ENCODE data around the gene ADAMTSL1.

ADAMTSL1 gene

DNA sequence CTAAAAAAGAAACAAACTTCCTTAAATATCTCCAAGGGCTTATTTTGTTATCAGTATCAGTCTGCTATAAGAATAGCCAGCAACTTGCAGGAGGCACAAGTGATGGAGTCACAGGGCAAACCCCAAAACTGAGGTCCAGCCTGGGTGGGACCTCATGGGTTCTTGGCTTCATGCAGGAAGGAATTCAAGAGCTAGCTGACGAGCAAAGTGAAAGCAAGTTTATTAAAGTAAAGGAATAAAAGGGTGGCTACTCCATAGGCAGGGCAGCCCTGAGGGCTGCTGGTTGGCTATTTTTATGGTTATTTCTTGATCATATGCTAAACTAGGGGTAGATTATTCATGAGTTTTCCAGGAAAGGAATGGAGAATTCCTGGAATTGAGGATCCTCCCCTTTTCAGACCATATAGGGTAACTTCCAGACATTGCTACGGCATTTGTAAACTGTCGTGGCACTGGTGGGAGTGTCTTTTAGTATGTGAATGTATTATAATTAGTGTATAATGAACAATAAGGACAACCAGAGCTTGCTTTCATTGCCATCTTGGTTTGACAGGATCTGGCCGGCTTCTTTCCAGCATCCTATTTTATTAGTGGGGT lies 231.9 kb downstream of the ADAMTSL1 start:
- no peak for ATAC-seq

DNA sequence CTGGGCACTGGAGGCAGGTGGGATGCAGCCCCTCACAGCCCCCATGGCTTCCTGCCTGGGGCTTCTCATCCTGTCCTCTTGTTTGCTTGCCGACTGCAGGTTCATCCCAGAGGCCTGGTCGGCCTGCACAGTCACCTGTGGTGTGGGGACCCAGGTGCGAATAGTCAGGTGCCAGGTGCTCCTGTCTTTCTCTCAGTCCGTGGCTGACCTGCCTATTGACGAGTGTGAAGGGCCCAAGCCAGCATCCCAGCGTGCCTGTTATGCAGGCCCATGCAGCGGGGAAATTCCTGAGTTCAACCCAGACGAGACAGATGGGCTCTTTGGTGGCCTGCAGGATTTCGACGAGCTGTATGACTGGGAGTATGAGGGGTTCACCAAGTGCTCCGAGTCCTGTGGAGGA lies 232.7 kb downstream of the ADAMTSL1 start:
- ATAC-seq, result no peak

DNA sequence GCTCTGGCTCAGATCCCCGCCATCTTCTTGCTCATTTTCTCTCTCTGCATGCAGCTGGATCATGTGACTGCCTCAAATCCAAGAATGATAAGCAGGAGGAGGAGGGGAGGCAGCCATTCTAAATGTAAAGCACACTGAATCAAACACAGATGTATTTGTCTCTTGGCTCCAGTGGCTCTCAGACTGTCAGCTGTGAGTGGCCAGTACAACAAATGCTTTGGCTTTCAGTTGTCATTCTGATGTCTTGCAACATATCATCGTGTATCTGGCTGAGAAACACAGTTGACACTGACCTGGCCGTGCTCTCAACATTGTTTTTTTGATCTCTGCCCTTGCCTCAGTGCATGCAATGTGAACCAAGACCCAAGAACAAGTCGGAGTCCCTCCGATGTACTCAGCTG lies 233.1 kb downstream of the ADAMTSL1 start:
- no peak for ATAC-seq

DNA sequence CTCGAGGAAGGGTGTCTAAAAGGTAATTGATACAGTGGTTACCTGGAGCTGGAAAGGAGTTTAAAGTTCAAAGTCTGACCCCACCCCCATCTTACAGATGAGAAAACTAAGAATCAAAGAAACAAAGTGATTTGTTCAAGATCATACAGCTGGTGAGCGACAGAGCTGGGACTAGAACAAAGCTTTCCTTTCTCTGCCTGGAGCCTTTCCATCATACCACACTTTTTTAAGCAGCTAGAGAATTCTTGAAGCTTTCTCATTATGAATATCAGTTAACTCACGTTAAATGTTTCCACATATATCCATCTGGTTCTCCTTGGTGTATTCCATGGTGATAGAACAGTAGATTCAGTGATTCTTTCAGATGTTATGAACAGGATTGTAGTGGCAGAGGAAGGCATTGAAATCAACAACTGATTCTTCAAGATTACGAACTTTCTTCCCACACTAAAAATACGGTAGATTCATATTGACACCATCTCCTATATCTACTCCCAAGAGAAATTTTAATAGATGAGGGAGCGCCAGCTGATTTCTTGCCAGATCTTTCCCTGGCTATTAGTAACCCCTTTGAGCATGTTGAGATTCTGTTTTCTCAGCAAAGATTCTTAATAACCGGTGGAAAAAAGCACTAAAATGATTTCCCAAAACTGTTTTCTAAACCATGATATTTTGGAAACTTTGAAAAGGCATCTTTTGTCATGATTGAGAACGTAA lies 233.7 kb downstream of the ADAMTSL1 start:
- no peak for ATAC-seq

DNA sequence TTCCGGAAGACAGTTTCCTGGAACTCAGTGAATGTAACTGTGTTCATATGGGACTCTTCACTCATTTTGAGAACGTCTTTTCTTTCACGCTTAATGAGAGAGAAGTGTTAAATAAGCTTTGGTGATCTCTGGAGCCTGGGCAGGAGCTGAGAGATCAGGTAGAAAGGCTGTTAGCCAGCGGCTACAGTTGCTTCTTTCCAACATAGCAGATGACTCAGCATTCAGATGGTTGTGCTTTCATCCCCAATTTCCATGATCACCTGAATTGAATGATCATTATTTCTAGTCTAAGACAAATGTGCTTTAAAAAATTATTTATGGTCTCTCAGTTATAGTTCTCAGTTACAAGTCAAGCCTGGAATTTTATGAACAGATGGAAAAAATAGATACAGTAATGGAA lies 234.5 kb downstream of the ADAMTSL1 start:
- ATAC-seq, result no peak

DNA sequence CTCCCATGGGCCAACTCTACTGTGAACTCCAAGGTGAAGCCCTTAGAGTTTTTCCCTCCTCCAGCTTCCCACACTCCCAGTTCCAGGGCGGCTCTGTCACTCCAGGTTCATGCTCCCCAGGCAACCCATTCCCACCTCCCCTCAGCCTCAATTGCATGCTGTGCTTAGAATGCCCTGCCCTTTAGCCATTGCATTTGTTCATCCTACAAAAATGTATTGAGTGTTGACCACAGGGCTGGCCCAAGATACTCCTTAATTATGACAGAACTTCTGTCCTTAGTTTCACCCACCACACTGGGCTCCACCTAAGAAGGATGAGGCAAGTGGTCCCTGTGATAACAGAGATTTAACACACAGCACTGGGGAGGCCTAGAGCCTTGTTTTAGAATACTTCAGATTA lies 236.1 kb downstream of the ADAMTSL1 start:
- no peak for ATAC-seq

DNA sequence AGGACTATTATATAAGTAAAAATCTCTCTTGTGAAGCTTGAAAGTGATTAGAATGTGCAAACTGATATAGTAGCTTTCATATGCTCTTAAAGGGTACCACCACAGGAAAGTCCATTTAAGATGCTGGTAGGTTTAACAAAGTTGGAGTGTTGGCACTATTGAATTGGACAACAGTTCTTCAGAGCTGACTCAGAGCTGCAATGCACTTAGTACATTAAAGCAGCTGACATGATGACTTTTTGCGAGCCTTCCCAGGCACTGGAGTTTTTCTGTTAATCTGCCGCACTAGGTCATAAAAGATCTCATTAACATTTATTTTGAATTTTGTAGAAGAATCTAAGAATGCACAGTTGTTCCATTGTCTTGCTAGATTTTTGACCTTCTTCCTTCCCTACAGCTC lies 243.8 kb downstream of the ADAMTSL1 start:
- no peak for ATAC-seq

DNA sequence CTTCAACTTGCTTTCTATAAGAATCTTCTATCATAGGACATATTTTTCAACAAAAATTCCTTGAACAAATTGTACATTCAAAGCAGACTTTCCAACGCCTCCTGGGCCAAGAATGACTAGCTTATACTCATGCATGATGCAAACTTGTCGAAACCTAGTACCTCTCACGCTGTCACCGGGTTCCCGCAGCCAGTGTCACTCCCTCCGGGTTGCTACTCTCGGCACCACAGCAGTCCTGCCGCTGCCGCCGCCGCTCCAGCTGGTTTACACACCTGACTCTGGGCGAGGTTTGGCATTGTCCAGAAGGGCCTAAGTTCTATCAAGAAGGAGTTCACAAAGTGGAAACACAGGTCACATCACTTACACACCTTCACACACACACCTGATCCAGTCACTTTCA lies 244.4 kb downstream of the ADAMTSL1 start:
- no peak for ATAC-seq

DNA sequence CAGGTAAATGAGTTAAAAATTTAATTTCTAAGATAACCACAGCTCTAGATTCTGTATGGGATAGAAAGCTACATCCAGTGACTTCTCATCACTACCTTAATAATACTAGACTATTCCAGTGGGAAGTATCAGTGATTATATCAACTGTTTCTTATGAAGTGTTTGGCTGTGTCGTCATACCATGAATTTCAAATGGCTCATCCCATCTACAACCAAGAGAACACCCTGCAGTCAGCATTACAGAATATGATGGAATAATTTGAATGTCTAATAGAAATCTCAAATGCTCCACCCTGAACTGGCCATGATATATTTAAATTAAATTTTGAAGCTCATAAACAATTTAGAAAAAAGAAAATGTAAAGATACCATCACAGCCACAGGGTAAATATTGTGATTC lies 245.0 kb downstream of the ADAMTSL1 start:
- ATAC-seq, result no peak

DNA sequence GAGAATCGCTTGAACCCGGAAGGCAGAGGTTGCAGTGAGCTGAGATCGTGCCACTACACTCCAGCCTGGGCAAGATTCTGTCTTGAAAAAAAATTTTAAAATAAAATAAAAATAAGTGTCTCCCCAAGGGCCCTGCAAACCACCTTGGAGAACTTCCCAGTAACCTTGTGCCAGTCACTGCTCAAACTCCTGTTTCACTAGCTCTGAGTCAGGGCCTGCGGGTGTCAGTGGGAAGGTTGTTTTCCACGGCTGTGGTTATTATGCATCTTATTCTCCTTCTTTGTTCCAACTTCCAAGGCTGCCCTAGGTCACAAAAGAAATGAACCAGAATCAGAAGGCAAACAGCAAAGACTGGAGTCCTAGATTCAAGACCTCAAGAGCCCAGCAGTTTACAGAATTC lies 246.7 kb downstream of the ADAMTSL1 start:
- no peak for ATAC-seq

DNA sequence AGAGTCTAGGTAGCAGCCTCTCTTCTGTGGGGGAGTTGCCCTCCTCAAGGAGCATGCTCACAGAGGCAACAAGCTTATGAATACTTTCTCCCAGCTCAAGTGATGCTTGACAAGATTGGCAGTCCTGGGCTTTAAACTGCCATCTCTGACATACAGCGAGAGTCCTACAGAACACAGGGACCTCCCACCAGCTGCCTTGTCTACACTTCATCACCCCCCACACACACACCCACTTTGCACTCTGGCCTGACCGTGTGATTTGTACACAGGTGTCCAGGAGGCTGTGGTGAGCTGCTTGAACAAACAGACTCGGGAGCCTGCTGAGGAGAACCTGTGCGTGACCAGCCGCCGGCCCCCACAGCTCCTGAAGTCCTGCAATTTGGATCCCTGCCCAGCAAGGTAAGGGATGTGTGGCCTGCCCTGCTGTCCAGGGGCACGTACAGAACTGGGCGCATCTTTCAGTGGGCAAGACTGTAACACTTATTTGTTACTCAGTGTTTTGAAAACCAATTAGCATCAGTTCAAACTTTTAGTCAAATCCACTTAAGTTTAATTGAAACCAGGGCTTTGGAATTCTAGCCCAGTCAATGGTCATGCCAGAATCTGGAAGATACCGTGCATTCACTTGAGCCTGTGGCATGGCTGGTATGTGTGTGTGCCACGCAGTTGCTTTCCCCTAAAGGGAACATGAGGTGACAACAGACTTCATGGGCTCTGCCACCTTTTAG lies 247.5 kb downstream of the ADAMTSL1 start:
- no peak for ATAC-seq

DNA sequence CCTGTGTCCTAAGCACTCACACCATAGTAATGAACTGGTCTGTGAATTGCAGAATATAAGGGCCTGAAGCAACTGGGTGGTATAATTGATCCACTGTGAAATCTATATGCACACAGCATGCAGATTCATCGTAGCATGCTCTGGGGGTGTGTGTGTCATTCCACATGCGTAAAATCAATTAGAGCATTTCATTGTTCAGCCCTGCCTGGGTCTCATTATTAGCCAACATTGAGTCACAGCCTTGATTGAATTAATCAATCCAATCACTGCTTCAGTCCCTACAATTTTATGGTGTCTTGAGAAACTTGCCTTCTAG lies 248.0 kb downstream of the ADAMTSL1 start:
- no peak for ATAC-seq

DNA sequence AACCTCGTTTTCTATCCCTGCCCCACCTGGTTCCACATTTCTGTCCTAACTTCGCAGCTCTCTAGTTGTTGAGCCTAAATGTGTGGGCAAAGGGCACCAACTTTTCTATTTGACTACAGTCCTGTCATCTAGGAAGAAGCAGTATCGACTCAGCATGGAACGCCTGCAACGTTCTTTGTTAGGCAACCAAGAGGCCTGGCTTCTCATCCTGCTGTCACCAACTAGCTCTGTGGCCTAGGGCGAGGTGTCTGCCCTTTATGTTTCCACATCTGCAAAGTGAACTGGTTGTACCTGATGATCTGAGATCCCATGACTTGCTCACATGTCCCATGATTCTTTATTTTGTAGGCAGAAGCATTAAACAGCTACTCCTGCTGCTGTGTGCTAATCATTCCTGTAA lies 248.9 kb downstream of the ADAMTSL1 start:
- ATAC-seq, result no peak

DNA sequence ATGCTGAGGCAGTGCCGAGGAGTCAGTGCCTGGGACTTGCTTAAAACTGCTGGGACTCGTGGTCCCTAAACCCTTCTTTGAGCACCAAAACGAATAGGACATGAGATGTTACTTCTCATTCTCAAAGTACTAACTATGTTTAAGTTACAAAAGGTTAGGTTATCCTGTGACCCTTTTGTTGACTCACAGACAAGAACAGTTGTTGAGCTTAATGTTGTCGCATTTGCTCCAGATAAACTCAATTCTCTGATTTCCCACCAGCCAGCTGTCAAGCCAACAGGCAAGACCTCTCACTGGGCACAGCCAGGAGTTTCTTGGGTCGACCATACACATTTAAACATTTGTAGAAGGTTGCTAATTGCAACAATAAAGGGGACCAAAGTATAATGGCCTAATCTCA lies 249.4 kb downstream of the ADAMTSL1 start:
- ATAC-seq, result no peak

DNA sequence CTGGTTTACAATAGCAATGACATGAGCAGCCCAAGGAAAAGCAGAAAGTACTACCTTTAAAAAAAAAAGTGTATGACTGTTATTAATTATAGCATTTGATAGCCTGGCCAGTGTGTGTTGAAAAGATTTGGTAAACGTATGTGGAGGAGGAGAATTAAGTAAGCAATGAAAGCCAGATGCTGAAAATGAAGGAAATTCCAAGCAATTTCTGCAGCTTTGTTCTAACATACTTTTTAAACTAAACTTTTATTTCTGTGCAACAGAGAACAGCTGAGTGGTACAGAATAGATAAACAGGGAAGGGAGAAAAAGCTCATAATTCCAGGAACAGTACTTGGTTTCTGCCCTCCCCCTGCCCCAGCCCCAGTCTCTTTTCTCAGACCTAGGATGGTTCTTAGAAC lies 252.6 kb downstream of the ADAMTSL1 start:
- ATAC-seq, result no peak

DNA sequence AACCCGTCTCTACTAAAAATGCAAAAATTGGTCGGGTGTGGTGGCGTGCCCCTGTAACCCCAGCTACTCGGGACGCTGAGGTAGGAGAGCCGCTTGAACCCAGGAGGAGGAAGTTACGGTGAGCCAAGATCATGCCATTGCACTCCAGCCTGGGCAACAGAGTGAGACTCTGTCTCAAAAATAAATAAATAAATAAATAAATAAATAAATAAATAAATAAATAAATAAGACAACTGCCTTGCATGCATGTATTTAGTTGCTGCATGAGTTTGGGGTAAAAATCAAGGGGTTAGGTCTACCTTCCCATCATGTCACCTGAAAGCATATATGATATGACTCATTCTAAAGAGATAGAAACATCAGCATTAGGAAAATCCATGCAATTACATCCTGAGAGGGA lies 254.0 kb downstream of the ADAMTSL1 start:
- ATAC-seq, result no peak

DNA sequence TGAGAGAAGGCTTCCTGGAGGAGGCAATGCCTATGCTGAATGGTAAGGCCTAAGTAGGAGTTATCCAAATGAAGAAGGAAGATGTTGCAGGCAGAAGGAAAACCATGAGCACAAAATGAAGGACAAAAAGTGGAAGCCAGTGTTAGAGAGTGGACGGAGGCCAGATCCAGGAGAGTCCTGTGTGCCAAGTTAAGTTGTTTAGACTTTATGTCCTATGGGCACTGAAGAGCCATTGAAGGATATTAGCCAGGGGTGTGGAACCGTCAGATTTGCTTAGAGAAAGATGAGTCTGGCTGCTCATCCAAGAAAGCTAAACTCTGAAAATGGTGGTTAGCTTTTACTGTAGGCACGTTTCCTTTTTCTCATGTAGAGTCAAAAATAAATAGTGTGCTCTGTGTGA lies 254.7 kb downstream of the ADAMTSL1 start:
- ATAC-seq, result no peak

DNA sequence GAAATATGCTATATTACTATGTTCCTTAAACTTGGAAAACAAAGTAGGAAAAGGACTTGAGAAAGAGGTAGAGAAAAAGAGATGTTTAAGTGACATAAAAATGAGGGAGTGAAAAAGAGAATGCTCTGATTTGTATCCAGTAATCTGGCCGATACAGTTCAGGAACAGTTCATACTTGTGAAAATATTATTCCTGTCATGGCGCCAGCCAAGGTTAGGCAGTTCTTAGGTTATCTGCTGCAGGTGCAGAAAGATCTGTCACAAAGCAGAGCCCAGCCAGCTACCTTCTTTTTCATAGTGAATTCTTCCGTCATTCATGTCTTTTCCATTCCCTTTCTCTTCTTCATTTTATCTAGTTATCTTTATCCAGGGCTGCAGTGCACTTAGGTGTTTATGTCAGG lies 256.3 kb downstream of the ADAMTSL1 start:
- no peak for ATAC-seq

DNA sequence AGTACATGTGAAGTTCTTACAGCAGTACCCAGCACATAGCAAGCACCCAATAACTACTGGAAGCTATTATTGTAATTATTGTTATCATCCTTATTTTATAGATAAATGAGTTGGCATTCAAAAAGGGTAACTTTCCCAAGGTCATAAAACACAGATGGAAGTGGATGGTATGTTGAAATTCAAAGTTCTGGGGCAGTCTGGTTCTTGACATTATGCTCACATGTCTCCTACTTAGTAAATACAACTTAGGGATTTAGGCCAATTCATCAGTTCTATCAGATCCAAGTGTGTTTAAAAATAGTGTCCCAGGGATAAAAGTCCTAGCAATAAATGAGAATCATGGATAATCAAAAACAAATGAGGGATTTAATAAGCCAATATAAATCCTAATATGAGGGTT lies 265.2 kb downstream of the ADAMTSL1 start:
- ATAC-seq, result no peak

DNA sequence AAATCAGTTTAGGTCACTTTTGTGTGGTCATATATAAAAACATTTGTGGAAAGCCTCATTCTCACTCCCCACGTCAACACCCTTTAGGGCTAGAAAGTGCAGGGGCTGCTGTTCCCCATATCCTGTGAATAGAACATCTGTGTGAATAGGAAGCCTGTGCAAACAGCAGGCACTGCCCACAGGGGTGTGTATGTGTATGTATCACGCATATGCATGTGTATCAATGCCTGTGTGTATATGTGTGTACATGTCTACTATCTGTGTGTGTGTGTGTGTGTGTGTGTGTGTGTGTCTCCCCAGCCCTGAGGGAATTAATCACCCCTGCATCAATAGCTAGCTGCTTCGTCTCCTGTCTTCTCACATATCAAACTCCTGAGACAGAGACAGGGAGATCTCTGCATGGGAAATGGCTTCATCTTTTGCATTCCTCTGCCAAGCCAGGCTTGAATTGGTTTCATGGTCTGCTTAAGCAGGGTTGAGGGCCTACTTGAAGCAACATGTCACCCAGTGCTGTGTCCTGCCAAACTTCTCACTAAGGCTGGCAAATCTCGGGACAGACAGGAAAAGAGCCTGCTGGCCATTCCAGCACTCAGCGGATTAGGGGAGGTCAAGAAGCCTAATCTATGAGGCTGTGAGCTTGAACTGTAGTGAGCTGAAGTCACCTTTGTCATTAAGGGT lies 265.8 kb downstream of the ADAMTSL1 start:
- no peak for ATAC-seq

DNA sequence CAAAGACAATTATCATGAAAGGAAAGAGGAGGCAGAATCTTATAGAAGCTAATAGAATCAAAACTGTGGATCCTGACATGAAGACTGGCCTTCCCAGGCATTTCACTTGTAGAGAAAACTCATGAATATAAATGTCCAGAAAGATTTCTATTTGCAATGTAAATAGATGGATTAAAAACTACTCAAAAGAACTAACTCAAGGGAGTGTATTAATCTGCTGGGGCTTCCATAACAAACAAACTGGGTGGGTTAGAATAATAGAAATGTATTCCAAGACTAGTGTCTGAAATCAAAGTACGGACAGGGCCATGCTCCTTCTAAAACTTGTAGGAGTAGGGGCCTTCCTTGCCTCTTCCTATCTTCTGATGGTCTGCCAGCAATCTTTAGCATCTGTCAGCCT lies 267.4 kb downstream of the ADAMTSL1 start:
- no peak for ATAC-seq

DNA sequence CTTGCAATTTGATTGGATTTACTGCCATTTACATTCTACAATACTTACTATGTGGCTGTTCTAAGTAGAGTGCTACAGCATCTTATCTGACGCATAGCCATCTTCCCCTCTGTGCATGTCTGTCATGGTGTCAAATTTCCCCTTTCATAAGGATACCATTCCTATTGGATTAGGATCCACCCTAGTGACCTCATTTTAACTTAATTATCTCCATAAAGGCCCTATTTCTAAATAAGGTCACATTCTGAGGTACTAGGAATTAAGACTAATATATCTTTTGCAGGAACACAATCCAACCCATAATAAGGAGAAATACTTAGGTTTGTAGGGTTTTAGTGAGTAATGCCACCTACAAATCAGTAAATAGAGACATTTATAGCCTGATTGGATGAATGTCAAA lies 268.0 kb downstream of the ADAMTSL1 start:
- ATAC-seq, result no peak

DNA sequence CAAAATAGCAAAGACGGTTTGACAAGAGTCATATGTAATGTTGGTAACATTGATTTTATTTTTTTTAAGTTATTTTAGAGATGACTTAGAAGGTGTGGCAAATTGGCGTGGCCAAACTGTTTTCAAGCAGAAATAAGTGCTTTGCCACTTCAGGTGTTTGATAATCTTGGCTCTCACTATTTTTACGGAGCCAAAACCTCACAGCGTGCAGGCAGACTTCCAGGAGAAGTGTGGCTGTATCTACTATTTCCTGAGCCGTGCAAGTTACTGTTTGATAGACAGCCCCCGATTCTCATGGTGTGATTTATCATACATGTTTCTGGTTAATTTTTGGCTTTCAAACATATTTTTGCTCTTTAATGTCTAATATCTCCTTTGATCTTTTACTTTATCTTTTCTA lies 269.5 kb downstream of the ADAMTSL1 start:
- ATAC-seq, result no peak

DNA sequence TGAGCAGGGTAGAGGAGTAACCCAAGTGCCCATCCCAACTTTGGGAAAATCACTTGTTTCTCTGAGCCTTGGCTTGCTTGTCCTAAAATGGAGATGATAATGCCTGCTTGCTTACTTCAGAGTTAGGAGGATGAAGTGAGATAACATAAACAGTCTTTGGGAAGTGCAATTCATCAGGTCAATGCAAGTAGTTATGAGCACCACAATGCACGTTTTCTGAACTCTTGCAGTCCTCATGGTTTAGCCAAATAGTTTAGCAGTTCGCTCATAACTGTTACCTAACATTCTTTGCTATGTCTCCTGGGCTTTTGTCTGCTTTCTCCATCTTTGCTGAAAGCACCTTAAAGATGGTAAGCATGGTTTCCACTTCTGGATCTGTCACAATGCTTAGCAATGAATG lies 270.0 kb downstream of the ADAMTSL1 start:
- ATAC-seq, result no peak
